Subcutaneous adipose tissue (tissue), 4 donors: Measurements from ENCODE around the gene EXOC4. TPM values are rescaled to one million over a fixed set of nuclear protein-coding genes. Genes with fewer than 3 reads are reported as not detected.

Experiments
- total RNA-seq, 4 donors: library from RNA; depleted of rRNA; stranded (reverse); fragments of >200 nt; gene quantifications; one replicate each; pipeline ENCODE4 v1.1.0, GENCODE V29; 2016
- TF ChIP-seq, protein P1 (sequence below): fragments of 450-650 bp; IDR thresholded peaks from one replicate; pipeline ENCODE4 v1.5.1; 2016; ENCODE audit warnings: low read depth, mild to moderate bottlenecking, control low read depth, antibody characterized with exemption, moderate library complexity

EXOC4 gene
- total RNA-seq, 4 donors from 2014 or later: 62.9 to 84.3 (median 77.3) TPM

GRCh38 chr7:133237545-133237944, 15.3 kb upstream of the EXOC4 start:
- TF ChIP-seq, protein P1, sequence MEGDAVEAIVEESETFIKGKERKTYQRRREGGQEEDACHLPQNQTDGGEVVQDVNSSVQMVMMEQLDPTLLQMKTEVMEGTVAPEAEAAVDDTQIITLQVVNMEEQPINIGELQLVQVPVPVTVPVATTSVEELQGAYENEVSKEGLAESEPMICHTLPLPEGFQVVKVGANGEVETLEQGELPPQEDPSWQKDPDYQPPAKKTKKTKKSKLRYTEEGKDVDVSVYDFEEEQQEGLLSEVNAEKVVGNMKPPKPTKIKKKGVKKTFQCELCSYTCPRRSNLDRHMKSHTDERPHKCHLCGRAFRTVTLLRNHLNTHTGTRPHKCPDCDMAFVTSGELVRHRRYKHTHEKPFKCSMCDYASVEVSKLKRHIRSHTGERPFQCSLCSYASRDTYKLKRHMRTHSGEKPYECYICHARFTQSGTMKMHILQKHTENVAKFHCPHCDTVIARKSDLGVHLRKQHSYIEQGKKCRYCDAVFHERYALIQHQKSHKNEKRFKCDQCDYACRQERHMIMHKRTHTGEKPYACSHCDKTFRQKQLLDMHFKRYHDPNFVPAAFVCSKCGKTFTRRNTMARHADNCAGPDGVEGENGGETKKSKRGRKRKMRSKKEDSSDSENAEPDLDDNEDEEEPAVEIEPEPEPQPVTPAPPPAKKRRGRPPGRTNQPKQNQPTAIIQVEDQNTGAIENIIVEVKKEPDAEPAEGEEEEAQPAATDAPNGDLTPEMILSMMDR: no peak

DNA sequence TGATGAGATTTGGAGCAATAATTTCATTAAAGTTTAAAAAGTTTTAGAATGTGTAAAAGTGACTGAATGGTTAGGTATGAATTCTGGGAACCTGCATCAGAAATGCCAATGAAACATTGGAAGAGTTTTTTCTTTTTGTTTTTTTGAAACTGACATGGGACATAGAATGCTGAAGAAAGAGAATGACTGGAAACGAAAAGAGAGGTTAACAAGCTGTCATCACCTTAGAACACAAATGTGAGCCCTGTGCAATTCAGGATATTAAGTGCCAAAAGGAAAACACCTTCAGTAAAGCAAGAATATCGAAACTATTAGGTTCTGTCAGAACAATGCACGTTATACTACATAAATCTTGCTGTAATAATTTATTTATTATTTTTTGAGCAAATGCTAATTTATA, 12.6 kb upstream of the EXOC4 start:
- TF ChIP-seq, protein P1: no peak

DNA sequence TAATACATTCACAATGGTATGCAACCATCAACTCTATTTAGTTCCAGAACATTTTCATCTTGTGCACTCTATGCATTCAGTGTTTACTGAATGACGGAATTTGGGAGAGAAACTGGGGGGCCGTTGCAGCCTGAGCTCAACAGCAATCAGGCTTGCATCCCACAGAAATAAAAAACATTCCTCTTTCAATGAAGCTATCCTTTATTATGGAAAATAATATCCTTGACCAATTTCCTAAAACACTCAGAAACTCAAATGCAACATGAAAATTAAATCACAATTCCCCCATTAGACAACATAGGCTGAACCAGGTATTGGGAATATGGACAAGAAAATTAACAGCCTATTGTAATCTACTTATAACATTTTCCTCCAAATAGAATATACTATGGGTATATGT, 6.3 kb upstream of the EXOC4 start:
- TF ChIP-seq, protein P1: no peak

- TF ChIP-seq, protein P1: no peak
These were observed 4.0 kb upstream of the EXOC4 start for GRCh38 chr7:133248901-133249300.

GRCh38 chr7:133252506-133252857, 396 bp upstream of the EXOC4 start:
- TF ChIP-seq, protein P1: no peak

GRCh38 chr7:133253519-133253875, 619 bp downstream of the EXOC4 start:
- TF ChIP-seq, protein P1: no peak

GRCh38 chr7:133255486-133255885, 2.6 kb downstream of the EXOC4 start:
- TF ChIP-seq, protein P1: no peak

GRCh38 chr7:133258174-133258573, 5.3 kb downstream of the EXOC4 start:
- TF ChIP-seq, protein P1: no peak
